RWPE1 (cell line): Measurements from ENCODE around the gene EIPR1.
A peak's percentile ranks its signal among the peaks of the same experiment; 100 is the strongest.

Source experiments
- CTCF ChIA-PET: fragments of 350-600 bp; sonication (Branson Sonifier 250); formaldehyde crosslinking; extraction: SDS; loops from one replicate; lab custom pipeline; 2021; lab: Yijun Ruan, JAX
- POLR2A ChIA-PET: fragments of 400-600 bp; formaldehyde crosslinking; extraction: SDS; loops from one replicate; lab custom pipeline; 2020; ENCODE audit warnings: antibody characterized with exemption; ENCODE audit not compliant: low non-redundant PET; lab: Yijun Ruan, JAX
- DNase-seq: peaks from one replicate; pipeline ENCODE4 v3.0.0; 2012; ENCODE audit warnings: low spot score
- H3K27ac ChIP-seq: fragments of 450-650 bp; 2 replicates; pipeline ENCODE4 v1.5.1; 2017
- TF ChIP-seq, protein P1 (sequence below): fragments of 450-650 bp; conservative IDR thresholded peaks from 2 replicates; pipeline ENCODE4 v1.5.1; 2017; ENCODE audit warnings: low read depth, mild to moderate bottlenecking

EIPR1 gene

DNA sequence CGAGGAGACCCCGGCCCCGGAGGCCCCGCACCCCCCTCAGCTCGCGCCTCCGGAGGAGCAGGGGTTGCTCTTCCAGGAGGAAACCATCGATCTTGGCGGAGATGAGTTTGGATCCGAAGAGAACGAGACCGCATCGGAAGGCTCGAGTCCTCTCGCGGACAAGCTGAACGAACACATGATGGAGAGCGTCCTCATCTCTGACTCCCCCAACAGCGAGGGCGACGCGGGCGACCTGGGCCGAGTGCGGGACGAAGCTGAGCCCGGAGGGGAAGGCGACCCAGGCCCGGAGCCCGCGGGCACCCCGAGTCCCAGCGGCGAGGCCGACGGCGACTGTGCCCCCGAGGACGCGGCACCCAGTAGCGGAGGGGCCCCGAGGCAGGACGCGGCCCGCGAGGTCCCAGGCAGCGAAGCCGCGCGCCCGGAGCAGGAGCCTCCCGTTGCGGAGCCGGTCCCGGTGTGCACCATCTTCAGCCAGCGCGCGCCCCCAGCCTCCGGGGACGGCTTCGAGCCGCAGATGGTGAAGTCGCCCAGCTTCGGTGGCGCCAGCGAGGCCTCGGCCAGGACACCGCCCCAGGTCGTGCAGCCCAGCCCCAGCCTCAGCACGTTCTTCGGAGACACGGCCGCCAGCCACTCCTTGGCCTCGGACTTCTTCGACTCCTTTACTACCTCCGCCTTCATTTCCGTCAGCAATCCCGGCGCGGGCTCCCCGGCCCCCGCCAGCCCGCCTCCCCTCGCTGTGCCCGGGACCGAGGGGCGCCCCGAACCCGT is 10.2 kb upstream of the EIPR1 start:
- no peak overlapping the region for H3K27ac ChIP-seq
- CTCF ChIA-PET: interaction anchor here (0.6 kb wide), 1 partner anchor 725 kb away, joined by 3 read pairs; no protein-coding TSS in a partner anchor
- DNase-seq: no peak
- TF ChIP-seq, protein P1, sequence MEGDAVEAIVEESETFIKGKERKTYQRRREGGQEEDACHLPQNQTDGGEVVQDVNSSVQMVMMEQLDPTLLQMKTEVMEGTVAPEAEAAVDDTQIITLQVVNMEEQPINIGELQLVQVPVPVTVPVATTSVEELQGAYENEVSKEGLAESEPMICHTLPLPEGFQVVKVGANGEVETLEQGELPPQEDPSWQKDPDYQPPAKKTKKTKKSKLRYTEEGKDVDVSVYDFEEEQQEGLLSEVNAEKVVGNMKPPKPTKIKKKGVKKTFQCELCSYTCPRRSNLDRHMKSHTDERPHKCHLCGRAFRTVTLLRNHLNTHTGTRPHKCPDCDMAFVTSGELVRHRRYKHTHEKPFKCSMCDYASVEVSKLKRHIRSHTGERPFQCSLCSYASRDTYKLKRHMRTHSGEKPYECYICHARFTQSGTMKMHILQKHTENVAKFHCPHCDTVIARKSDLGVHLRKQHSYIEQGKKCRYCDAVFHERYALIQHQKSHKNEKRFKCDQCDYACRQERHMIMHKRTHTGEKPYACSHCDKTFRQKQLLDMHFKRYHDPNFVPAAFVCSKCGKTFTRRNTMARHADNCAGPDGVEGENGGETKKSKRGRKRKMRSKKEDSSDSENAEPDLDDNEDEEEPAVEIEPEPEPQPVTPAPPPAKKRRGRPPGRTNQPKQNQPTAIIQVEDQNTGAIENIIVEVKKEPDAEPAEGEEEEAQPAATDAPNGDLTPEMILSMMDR: no peak
- POLR2A ChIA-PET: no interaction called here

DNA sequence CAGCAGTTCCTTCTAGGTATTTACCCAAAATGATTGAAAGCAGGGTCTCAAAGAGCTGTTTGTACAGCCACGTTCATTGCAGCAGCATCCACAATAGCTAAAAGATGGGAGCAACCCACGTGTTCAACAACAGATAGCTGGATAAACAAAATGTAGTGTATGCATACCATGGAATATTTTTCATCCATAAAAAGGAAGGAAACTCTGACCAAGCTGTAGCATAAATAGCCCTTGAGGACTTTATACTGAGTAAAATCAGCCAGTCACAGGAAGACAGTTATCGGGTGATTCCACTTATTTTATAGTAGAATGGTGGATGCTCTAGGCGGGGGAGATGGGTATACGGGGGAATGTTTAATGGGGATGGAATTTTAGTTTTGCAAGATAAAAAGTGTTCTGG is 9.4 kb upstream of the EIPR1 start:
- ChIA-PET CTCF (interaction anchor here (0.6 kb wide), 1 partner anchor 725 kb away, joined by 3 read pairs; no protein-coding TSS in a partner anchor), POLR2A (no interaction called here)
- TF ChIP-seq, protein P1: no peak
- DNase-seq: no peak
- no peak overlapping the region for H3K27ac ChIP-seq

DNA sequence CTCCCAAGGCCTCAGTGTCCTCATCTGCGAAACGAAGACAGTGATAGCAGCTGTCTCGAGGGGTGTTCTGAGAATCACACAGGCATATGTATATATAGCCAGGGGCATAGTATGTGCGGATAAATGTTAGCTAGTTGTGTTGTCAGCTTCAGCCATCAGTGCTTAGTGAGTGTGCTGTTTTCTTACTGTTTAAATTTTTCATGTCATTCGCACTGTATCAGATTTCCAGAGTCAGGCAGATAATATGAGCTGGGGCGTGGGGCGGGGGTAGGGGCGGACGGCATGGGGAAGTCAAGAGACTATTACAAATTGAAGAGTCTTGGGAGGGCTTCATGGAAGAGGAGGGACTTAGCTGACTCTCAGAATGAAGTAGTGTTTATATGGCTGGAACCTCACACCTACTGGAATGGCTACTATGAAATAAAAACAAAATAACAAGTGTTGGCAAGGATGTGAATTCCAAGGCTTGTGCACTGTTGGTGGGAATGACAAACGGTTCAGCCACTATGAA is 8.9 kb upstream of the EIPR1 start:
- no peak for DNase-seq
- TF ChIP-seq, protein P1: no peak
- ChIA-PET CTCF (no interaction called here), POLR2A (no interaction called here)
- no peak overlapping the region for H3K27ac ChIP-seq

DNA sequence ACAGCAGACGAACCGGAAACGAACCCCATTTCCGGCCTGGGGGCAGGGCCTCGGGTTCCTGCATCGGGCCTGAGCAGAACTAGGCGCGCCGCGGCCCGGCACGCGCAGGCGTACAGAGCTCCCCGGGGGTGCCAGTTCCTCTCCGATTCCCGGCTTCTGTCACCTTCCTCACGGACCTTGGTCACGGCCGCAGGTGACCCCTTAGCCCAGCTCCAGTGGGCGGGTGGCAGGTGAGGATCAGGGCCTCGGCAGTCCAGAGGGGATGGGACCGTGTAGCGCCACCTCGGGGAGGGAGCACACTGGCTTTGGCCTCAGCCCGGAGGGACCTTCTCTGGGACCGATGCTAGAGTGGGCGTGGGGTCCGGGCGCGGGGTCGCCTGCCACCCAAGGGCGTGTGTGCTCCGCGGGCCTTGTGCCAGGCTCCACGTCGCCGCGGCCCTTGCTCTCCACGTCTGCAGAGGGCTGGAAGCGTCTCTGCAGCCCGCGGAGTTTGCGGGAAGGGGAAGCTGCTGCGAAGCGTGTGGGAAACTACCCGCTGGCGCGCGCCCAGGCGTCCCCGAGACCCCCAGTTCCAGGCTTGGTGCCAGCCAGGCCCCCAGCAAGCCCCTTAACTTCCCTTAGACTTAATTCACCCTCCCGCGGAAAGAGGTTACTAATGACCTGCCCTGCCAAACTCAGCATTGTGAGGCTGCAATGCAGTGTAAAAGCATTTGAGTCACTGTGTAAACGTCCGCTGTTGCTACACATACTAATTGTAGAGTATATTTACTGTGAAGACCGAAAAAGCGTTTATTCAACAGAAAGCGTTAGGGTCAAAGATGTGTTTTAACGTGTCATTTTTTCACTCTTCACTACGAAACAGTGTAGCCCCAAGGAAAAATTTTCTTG is 2.3 kb upstream of the EIPR1 start, which contains the start of gene TRAPPC12:
TRAPPC12 (plus strand) TSS at position 48 of the 888 bp plus-strand sequence. CDS start 7,930 bp downstream, outside the sequence.
- DNase-seq: peak; percentile 87
- peak within 1 kb of the TSS; percentile 85 for H3K27ac ChIP-seq
- TF ChIP-seq, protein P1: peak; percentile 35
- POLR2A ChIA-PET: no interaction called here
- CTCF ChIA-PET: interaction anchor here (0.6 to 0.7 kb wide), 3 partner anchors 59 to 1714 kb away, joined by 3 read pairs; no protein-coding TSS in a partner anchor

DNA sequence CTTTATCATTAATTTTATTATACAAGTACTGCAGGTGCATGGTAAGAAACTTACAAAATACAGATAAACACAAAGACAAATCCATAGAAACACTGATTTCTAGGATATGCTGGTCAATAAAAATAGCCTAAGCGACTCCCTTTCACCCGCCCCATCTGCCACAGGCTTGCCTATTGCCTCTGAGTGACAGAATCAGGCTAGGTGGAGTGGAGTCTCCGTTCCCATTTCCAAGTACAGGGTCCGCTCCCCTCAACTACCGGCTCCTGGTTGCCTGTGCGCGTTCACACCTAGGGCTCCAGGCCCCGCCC is 1.7 kb upstream of the EIPR1 start:
- peak overlapping the region; percentile 85 for H3K27ac ChIP-seq
- no peak for DNase-seq
- TF ChIP-seq, protein P1: no peak
- CTCF ChIA-PET: interaction anchor here (0.6 to 0.7 kb wide), 3 partner anchors 60 to 1713 kb away, joined by 3 read pairs; no protein-coding TSS in a partner anchor
- POLR2A ChIA-PET: no interaction called here

DNA sequence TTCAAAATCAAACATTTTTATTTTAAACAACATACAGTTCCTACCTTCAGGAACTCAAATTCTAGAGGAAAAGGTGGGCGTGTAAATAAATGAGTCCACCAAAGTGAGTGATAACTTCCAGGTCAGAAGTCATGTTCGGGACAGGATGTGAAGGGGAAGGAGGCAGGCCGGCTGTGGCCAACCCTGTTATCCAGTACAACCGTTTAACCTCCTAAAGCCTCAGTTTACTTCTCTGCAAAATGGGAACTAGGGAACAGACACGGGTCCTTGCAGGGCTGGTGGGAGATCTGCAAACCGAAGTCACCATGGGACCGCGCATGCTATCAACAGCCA is 373 bp downstream of the EIPR1 start:
- TF ChIP-seq, protein P1: no peak
- peak; percentile 42 for DNase-seq
- peak overlapping the region; percentile 85 for H3K27ac ChIP-seq
- ChIA-PET POLR2A (interaction anchor here (0.6 kb wide), 1 partner anchor 45 kb away, joined by 3 read pairs; no protein-coding TSS in a partner anchor), CTCF (no interaction called here)
